ENCODE results near the gene GDF11.

GDF11 gene

GRCh38 chr12:55745361-55746173 is 2.6 kb downstream of the GDF11 start (continued):
- TF ChIP-seq ZBTB48 (tag by site-specific recombination; IDR thresholded peaks at IDR 0.05) = peak; percentile 61; the same call in 1 of the 2 replicates
- peak; percentile 90 for TF ChIP-seq MYNN (tag by site-specific recombination; IDR thresholded peaks at IDR 0.05; ENCODE audit: borderline replicate concordance)
- TF ChIP-seq HOXC10 (CRISPR knock-in tag; IDR thresholded peaks at IDR 0.05) = no peak
- TF ChIP-seq ZNF341 (tag by site-specific recombination; IDR thresholded peaks at IDR 0.05; ENCODE audit: low read depth) = peak; percentile 28; the same call in 1 of the 2 replicates
- TF ChIP-seq ZFP37 (tag by site-specific recombination; IDR thresholded peaks at IDR 0.05) = no peak
- no peak for TF ChIP-seq ZNF610 (tag by site-specific recombination; IDR thresholded peaks at IDR 0.05; ENCODE audit: borderline replicate concordance)
- TF ChIP-seq, protein P1, sequence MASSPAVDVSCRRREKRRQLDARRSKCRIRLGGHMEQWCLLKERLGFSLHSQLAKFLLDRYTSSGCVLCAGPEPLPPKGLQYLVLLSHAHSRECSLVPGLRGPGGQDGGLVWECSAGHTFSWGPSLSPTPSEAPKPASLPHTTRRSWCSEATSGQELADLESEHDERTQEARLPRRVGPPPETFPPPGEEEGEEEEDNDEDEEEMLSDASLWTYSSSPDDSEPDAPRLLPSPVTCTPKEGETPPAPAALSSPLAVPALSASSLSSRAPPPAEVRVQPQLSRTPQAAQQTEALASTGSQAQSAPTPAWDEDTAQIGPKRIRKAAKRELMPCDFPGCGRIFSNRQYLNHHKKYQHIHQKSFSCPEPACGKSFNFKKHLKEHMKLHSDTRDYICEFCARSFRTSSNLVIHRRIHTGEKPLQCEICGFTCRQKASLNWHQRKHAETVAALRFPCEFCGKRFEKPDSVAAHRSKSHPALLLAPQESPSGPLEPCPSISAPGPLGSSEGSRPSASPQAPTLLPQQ (tag by site-specific recombination; IDR thresholded peaks at IDR 0.05) = peak; percentile 82
- peak; percentile 38; the same call in 1 of the 2 replicates for TF ChIP-seq IKZF3 (tag by site-specific recombination; IDR thresholded peaks at IDR 0.05)
- 0 out of 2 replicates have a peak, but pooled peaks have one; percentile 36 for TF ChIP-seq ZBTB17 (tag by site-specific recombination; IDR thresholded peaks at IDR 0.05)
- TF ChIP-seq KLF17 (tag by site-specific recombination; IDR thresholded peaks at IDR 0.05) = no peak
- 0 out of 2 replicates have a peak, but pooled peaks have one; percentile 6 for TF ChIP-seq KLF8 (tag by site-specific recombination; IDR thresholded peaks at IDR 0.05)
- peak; percentile 42 for TF ChIP-seq PATZ1 (tag by site-specific recombination; IDR thresholded peaks at IDR 0.05)
- TF ChIP-seq ZNF596 (tag by site-specific recombination; IDR thresholded peaks at IDR 0.05) = peak; percentile 8; the same call in 1 of the 2 replicates
- TF ChIP-seq, protein P2, sequence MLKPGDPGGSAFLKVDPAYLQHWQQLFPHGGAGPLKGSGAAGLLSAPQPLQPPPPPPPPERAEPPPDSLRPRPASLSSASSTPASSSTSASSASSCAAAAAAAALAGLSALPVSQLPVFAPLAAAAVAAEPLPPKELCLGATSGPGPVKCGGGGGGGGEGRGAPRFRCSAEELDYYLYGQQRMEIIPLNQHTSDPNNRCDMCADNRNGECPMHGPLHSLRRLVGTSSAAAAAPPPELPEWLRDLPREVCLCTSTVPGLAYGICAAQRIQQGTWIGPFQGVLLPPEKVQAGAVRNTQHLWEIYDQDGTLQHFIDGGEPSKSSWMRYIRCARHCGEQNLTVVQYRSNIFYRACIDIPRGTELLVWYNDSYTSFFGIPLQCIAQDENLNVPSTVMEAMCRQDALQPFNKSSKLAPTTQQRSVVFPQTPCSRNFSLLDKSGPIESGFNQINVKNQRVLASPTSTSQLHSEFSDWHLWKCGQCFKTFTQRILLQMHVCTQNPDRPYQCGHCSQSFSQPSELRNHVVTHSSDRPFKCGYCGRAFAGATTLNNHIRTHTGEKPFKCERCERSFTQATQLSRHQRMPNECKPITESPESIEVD (tag by site-specific recombination; IDR thresholded peaks at IDR 0.05) = peak; percentile 63; the same call in 1 of the 2 replicates

GRCh38 chr12:55746174-55746912 is 3.4 kb downstream of the GDF11 start:
- no peak overlapping the region for H3K4me3 ChIP-seq (ENCODE audit: low read depth, low read length)
- H3K36me3 ChIP-seq (ENCODE audit: control insufficient read depth in 2 of 2, insufficient read depth in 1 of 2, low read length in 2 of 2) = peaks cover 3 to 46% of the 10 kb centered on the region in 2 experiments; a peak in 1 of 3 replicates
- H3K4me1 ChIP-seq (ENCODE audit: control insufficient read depth, insufficient read depth, low read length) = peaks cover 12% of the 10 kb centered on the region; the same call in 1 of the 2 replicates
- CTCF ChIA-PET = interaction anchor here (0.7 to 4.5 kb wide), 6 partner anchors 8 to 601 kb away, joined by 3 to 28 read pairs (median 4); partner anchors contain the start of genes ORMDL2 and SARNP
- peak overlapping the region; percentile 36; the same call in 1 of the 2 replicates for H3K27ac ChIP-seq (ENCODE audit: extremely low read depth, low read depth, low read length)
- POLR2A ChIA-PET = interaction anchor here (1.6 to 2.4 kb wide), 2 partner anchors 8 to 71 kb away, joined by 4 to 9 read pairs; partner anchors contain the start of genes ORMDL2 and SARNP
- H3K9me3 ChIP-seq (ENCODE audit: control insufficient read depth, insufficient read depth, low read depth, low read length) = no peaks in the 10 kb centered on the region
- peak; percentile 88 for TF ChIP-seq ZFHX2 (tag by site-specific recombination; conservative IDR thresholded peaks at IDR 0.05)
- no peak for TF ChIP-seq PATZ1 (tag by site-specific recombination; IDR thresholded peaks at IDR 0.05)
- peak; percentile 98 for TF ChIP-seq ZBTB17 (tag by site-specific recombination; IDR thresholded peaks at IDR 0.05)
- TF ChIP-seq ZNF501 (tag by site-specific recombination; IDR thresholded peaks at IDR 0.05) = no peak
- TF ChIP-seq MZF1 (tag by site-specific recombination; IDR thresholded peaks at IDR 0.05; ENCODE audit: borderline replicate concordance) = no peak
- no peak for TF ChIP-seq SCRT2 (tag by site-specific recombination; IDR thresholded peaks at IDR 0.05)
- peak; percentile 97 for TF ChIP-seq PRDM1 (tag by site-specific recombination; IDR thresholded peaks at IDR 0.05)
- peak; percentile 87 for TF ChIP-seq EGR2 (tag by site-specific recombination; IDR thresholded peaks at IDR 0.05; ENCODE audit: low read depth)
- no peak for TF ChIP-seq ZNF404 (tag by site-specific recombination; IDR thresholded peaks at IDR 0.05)
- TF ChIP-seq ZNF26 (tag by site-specific recombination; IDR thresholded peaks at IDR 0.05) = 0 out of 2 replicates have a peak, but pooled peaks have one; percentile 24
